HG03439 (cell line): Measurements from ENCODE around the gene TMEM238.
"Not testable (repeated sequence)": the region's sequence is repeated elsewhere in the genome, so short reads cannot be mapped to it uniquely, and the experiment has no call there.

Experiments
- ATAC-seq: cut with Tn5 transposase; IDR thresholded peaks from one replicate; pipeline ENCODE4 v1.9.1; 2021; ENCODE audit warnings: mild to moderate bottlenecking, moderate library complexity; ENCODE audit not compliant: unreplicated experiment

Gene TMEM238, protein sequence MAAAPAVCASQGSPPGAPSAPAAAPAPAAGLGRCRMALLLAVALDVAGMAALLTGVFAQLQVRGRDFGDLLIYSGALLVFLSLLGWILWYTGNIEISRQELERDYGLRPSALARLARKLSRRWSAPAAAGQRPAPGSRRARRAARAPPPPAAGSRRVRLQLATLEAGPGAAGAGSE

DNA sequence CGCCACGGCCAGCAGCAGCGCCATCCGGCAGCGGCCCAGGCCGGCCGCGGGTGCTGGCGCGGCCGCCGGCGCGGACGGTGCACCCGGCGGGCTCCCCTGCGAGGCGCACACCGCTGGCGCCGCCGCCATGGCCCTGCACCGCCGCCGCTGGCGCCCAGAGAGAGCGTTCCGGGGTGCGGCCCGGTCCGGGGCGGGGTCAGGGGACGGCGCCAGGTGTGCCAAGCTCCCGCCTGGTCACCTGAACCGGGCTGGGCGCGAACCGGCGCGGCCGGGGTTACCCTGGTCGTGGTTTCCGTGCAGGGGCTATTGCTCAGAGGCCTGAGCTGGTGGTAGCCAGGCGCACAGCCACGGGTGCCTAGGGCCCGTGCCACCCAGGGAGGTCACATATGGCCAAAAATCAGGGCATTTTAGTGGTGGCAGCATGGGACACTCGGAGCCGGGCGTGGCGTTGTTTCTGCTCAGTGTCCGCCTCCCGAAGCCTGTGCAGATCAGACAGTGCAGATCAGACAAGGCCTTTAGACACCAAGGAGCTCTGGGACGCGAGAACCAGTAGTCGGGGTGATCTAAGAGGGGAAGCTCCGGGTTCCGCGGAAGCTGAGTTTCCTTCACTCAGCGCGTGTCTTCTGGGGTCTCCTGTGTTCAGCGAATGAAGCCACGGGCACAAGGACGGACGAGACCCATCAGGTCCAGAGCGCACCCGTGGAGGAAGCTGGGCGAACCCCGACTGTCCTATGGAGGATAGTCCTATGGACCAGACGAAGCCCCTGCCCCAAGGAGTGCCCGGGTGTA is at the start of gene TMEM238:
Gene TMEM238 (minus strand): TSS at position 162 of the 789 bp plus-strand sequence. CDS start 33 bp downstream, at position 129.
- no peak for ATAC-seq

DNA sequence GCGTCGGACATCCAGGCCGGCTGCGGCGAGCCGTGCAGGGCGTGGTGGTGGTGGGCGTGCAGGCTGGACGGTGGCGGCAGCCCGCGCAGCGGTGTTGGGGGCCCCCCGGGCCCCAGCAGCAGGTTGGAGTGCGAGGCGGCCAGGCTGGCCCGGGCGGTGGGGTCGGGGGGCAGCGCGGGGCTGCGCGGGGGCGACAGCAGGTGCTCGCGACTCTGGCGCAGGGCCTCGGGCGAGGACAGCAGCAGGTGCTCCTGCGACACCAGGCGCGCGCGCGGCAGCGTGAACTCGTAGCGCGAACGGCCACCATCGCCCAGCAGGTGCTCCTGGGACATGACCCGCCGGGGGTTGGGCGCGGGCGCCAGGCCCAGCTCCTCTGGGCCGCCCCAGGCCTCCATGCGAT is 49.2 kb upstream of the TMEM238 start:
- no peak for ATAC-seq

DNA sequence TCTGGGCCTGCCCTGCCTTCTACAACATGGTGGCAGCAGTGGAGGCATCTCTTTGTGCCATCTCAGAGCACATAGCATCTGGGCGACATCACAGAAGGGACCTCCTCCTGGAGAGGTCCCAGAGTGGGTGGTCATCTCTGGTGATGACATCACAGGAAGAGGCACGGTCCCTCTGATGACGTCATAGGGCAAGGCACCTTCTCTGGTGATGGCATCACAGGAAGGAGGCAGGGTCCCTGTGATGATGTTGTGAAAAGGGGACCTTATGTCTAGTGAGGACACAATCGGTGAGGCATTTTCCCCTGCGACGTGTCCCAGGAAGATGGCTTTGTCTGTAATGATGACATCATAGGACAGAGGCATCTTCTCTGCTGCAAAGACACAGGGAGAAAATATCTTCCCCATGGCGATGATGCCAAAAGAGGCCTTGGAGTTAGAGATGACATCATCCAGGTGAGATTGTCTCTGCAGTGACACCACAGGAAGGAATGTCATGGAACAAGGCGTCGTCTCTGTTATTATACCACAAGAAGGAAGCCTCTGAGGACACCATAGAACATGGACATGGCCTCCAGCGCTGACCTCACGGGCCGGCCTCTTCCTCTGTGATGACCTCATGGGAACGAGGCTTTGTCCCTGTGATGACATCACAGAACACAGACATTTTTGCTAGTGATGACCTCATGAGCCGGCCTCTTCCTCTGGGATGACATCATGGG is 48.3 kb upstream of the TMEM238 start:
- no peak for ATAC-seq

GRCh38 chr19:55431183-55431582 is 47.1 kb upstream of the TMEM238 start:
- no peak for ATAC-seq

GRCh38 chr19:55426042-55426441 is 42.0 kb upstream of the TMEM238 start:
- ATAC-seq = no peak

- no peak for ATAC-seq
Measured at GRCh38 chr19:55424518-55424917, 40.4 kb upstream of the TMEM238 start.

GRCh38 chr19:55423225-55424005 is 39.3 kb upstream of the TMEM238 start:
- ATAC-seq = no peak

GRCh38 chr19:55421281-55421680 is 37.2 kb upstream of the TMEM238 start:
- not testable (repeated sequence) for ATAC-seq

GRCh38 chr19:55419624-55420236 is 35.6 kb upstream of the TMEM238 start:
- no peak for ATAC-seq

DNA sequence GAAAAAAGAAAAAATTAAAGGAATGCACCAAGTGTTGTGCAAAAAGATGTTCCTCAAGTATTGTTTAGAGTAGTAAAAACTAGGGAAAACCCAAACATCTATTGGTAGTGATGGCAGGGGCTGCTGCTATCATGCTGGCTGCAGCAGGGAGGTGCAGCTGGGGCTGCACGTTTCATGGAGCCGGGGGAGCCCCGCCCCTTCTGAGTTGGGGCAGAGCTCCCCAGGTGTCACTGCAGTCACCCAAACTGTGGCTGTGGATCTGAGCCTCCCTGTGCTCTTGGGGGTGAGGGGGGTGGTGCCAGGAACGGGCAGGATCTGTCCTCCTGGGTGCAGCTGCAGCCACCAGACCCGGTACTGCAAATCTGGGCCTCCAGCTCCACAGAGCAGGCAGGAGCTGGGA is 35.0 kb upstream of the TMEM238 start:
- no peak for ATAC-seq

DNA sequence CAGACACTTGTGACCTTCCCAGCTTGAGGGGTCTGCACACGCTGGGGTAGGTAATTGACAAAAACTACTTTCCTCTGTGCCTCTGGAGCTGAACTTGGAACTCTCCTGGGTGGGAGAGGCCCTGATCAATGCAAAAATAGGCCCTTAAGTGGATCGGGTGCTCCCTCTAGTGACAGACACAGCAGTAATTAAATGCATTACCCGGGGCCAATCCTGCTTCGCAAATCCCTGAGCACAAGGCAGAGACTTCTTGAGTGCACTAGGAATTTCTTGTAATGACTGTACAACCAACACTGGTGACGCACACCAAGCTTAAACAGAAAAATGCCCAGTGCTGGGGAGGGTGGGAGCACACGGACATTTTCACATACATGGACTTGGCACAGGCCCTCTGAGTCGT is 34.1 kb upstream of the TMEM238 start:
- ATAC-seq = no peak

DNA sequence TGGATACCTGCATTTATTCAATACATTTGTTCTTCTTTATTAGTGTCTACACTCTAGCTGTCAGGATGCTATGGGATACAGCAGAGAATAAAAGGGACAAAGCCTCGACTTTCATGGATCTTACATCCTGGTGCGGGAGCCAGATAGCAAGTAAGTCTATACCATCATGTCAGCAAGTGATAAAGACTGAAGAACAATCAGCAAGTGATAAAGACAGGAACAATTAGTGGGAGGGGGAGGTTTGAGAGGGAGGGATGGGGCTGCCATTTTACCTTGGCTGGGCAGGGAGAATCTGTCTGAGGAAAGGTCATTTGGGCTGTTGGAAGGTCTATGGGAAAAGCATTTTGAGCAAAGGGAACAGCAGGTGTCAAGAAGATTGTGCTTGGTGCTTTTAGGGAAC is 26.1 kb upstream of the TMEM238 start:
- no peak for ATAC-seq

DNA sequence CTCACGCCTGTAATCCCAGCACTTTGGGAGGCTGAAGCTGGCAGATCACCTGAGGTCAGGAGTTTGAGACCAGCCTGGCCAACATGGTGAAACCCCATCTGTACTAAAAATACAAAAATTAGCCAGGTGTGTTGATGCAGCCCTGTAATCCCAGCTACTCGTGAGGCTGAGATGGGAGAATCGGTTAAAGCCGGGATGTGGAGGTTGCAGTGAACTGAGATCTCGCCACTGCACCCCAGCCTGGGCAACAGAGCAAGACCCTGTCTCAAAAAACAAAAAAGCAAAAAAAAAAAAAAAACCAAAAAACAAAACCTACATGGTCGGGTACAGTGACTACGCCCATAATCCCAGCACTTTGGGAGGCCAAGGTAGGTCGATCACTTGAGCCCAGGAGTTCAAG is 25.1 kb upstream of the TMEM238 start:
- ATAC-seq = not testable (repeated sequence)

GRCh38 chr19:55408533-55408872 is 24.4 kb upstream of the TMEM238 start:
- ATAC-seq = no peak

DNA sequence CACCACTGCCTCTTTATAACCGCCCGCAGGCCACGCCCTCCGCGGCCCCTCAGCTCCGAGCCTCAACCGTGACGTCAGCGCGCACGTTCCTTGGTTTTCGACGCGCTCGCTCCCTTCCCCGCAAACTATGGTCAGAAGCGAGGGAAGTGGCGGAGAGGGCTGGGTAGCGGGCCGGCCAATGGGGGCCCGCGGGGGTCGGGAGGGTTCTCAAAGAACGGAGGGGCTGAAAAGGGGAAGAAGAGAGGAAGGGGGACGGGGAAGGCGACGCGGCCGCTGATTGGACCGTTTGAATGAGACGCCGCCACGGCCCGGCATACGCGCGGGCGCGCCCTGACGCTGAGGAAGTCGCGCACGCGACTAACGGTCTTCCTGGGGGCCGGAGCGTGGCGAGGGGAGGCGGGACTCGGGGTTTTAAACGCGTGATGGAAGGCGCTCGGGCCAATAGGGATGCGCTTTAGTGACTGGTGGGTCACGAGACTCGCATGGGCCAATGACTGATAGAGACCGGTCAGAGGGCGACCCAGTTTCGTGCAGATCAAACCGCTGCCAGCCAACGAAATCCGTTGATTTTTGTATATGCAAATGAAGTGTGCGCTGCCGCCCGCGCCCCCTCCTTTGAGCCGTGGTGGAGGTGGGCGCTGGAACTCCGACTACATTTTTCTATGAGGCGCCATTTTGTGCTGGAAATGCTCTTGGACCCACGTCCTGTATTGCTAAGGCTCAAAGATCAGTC is 23.9 kb upstream of the TMEM238 start:
- peak; percentile 84 for ATAC-seq

DNA sequence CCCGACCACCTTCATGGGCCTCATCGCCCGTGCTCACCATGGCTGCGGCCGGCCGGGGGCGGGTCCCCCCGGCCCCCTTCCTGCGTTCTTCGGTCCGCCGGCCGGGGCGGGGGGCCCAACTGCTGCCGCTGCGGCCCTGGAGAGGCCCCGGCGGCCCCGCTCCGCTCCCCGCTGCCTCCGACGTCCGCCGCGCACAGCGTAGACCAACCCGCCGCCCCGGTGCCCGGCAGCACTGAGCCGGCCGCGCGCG is 23.4 kb upstream of the TMEM238 start, which contains the start of gene UBE2S:
Gene UBE2S (minus strand): TSS at position 239 of the 250 bp plus-strand sequence. CDS start 199 bp downstream, at position 40.
- not testable (repeated sequence) for ATAC-seq

DNA sequence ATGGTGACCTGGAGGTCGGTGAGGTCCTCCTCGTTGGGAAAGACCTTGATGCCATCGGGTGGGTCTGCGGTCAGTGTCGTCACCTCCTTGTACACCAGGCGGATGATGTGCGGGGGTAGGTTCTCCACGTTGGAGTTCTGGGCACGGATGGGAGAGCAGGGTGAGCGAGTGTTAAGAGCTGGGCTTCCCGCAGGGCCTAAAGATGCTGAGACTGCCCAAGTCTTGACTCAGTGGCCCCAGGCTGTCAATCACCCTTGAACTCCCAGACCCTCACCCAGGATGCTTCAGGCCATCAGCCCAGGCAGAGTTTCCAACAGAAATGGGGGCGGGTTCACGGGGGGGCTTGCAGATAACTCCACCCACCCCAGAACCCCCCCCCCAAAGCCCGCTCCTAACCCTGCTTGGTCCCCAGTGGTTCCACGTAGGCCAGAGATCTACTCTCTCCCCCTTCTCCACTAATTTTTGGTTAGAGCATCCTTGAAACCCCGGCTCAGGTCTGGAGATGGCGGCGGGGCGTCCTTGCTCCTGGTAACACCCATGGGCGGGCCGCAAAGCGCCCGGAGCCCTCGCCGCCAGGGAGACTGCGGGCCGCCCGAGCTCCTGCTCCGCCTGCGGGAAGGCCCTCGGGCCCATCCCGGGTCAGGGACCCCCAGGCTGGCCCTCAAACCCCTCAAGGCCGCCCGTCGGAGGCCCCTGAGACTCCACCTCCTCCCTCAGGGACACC is 22.9 kb upstream of the TMEM238 start:
- no peak for ATAC-seq

GRCh38 chr19:55406091-55406825 is 22.2 kb upstream of the TMEM238 start:
- no peak for ATAC-seq

DNA sequence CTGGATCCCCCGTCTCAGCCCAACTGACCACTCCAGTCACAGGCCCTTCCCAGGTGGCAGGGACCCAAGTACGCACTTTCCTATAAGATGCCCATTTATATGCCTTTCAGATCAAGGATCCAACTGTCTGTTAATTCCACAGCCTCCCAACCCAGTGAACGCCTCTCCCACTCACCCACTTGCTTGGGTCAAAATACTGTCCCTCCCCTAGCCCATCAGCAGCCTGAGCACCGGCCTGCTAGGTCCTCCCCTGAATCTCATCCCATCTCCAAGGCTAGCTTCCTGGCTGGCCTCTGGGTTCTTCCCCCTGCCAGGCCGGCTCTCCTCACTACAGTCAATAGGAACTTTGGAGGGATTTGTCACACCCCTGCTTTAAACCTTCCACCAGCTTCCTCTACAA is 21.5 kb upstream of the TMEM238 start:
- ATAC-seq = no peak
